Stimulated activated CD4-positive, alpha-beta T cell treated with anti-CD3 and anti-CD28 coated beads, Interleukin-15, amount 100 ng/mL, for 1 hour (primary cell): ENCODE measurements around the gene MCCC2.
"Not testable (repeated sequence)": the region's sequence is repeated elsewhere in the genome, so short reads cannot be mapped to it uniquely, and the experiment has no call there.

Experiments used
- DNase-seq, 2 donors: peaks; one replicate each; pipeline ENCODE4 v3.0.0-alpha.2; 2020; ENCODE audit warnings: low read depth in 1 of 2, low spot score in 1 of 2

MCCC2 gene

GRCh38 chr5:71658916-71659662, 71.9 kb downstream of the MCCC2 start:
- DNase-seq: no peak

DNA sequence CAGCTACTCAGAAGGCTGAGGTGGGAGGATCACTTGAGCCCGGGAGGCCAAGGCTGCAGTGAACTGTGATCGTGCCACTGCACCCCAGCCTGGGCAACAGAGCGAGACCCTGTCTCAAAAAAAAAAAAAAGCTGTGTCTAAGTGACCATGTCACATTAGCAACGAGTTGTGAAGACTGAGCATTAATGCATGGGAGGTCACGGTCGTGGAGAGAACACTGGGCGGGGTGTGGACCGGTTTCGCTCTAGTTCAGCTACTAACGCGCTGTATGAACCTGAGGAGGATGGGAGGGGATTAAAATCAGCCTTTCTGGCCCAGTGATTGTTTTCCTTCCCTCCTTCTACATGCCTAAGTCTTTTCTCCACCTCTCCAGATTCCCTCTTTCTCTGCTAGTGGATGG, 75.2 kb downstream of the MCCC2 start:
- no peak for DNase-seq

- DNase-seq: no peak
These were observed 76.2 kb downstream of the MCCC2 start for GRCh38 chr5:71663191-71663969.

DNA sequence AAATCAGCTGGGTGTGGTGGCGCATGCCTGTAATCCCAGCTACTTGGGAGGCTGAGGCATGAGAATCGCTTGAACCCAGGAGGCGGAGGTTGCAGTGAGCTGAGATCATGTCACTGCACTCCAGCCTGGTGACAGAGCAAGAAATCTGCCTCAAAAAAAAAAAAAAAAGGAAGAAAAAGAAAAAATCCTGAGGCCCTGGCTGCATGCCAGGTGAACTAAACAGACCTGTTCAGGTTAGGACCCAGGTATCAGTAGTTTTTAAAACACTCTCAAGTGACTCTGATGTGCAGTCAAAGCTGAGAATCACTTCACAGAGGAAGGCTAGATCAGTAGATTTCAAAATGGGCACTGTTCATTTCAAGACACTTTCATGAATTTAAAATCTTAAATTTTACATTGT, 77.5 kb downstream of the MCCC2 start:
- not testable (repeated sequence) for DNase-seq

DNA sequence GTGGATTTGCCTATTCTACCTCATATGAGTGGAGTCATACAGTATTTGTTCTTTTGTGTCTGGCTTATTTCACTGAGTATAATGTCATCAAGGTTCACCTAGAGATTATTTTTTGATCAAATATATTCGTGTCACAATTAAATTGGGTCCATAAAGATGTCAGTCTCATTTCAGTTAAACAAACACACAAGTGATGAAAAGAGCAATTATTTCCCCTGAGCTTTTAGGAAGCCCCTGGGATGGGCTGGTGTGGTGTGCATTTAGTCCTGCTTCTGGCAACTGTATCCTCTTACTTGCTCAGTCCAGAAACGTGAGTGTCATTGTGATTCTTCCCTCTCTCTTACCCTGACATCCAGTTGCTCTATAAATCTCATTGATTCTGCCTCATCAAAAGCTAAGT, 79.2 kb downstream of the MCCC2 start:
- no peak for DNase-seq

DNA sequence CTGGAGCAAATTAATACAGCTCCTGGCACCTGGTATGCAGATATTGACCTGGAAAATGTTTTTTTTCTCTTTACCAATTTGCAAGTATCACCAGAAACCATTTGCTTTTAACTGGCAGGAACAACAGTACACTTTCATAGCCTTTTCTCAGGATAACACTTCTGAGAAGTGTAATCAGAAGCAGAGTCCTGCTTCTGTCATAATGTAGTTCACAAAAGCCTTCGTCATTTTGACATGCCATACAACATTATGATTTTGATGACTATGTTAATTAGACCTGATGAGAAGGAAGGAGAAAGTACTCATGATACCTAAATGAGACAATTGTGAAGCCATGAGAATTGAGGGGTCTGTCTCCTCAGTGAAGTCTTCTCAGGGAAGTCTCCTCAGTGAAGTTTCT, 90.8 kb downstream of the MCCC2 start:
- DNase-seq: no peak

DNA sequence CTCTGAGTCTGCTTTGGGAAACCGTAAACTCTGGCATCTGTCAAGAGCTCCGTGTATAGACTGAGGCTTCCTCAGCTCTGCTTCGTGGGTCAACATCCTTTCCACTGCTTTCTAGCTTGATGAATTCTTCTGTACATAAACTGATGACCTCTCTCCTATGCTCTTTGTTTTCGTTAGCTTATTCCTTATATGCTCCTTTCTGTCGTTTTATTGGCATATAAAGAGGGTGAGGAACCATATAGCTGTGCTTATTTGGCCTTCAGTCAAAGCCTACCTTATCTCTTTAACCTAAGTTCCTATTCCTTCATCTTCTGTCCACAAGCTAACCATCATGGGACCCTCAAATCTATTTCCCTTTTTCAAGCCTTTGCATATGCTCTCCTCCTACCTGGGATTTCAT, 92.6 kb downstream of the MCCC2 start:
- no peak for DNase-seq

GRCh38 chr5:71680510-71680909, 93.4 kb downstream of the MCCC2 start:
- DNase-seq: no peak

DNA sequence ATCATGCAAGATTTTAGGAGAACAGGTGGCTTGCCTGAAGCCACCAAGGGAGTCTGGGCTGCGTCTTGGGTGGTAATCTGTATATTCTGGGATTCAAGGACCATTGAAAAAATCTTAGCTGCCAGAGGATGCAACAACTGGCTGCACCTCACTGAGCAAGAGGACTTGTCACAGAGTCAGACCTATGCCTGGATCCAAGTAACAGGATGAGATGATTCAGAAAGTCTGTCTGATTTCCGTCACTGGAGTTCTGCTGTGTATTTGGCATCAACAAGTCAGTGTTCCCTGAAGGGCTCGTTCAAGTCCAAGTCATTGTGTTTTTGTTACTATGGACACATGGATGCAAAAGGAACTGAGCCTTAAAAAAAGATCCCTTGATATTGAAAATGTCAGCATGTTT, 94.2 kb downstream of the MCCC2 start:
- DNase-seq: no peak

GRCh38 chr5:71684309-71684708, 97.2 kb downstream of the MCCC2 start:
- no peak for DNase-seq

- no peak for DNase-seq
These were observed 106.8 kb downstream of the MCCC2 start for GRCh38 chr5:71693828-71694427.

GRCh38 chr5:71695071-71695470, 107.9 kb downstream of the MCCC2 start:
- DNase-seq: no peak

- DNase-seq: no peak
These were observed 108.5 kb downstream of the MCCC2 start for GRCh38 chr5:71695595-71695994.

- DNase-seq: no peak
These were observed 110.8 kb downstream of the MCCC2 start for GRCh38 chr5:71697967-71698366.

DNA sequence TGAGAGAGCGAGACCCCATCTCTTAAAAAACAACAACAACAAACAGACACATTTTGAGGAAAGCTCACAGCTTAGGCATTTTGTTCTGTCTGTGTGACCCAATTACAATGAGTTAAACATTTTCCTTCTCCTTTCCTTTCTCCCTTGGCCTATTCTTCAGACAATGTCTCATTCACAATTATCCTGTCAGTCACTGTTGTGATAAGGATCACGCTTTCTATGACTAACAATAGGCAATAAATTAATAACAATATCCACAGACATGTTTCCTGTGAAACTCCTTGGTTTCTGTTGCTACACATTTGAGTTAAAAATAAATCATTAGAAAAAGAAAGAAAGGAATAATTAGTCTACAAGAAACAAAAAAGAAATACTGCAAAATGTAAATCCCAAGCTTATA, 112.1 kb downstream of the MCCC2 start:
- no peak for DNase-seq

DNA sequence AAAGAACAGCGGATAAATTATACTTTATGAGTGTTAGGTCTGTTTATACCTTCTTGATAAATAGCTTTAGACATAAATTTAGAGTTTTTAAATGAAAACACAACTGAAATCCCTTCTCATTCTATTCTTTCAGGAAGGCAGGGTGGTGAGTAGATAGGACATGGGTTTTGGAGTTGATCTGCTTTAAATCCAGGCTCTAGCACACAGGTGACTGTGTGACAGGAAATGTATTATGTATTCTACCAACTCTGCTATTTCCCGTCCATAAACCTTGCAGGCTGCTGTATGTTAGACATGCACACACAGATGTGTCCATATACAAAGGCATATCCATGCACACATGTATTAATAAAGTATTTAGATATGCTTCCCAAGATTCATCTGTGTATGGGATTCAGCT, 112.6 kb downstream of the MCCC2 start:
- DNase-seq: no peak

GRCh38 chr5:71700803-71701202, 113.7 kb downstream of the MCCC2 start:
- no peak for DNase-seq

GRCh38 chr5:71701407-71701806, 114.3 kb downstream of the MCCC2 start:
- no peak for DNase-seq

GRCh38 chr5:71703941-71704340, 116.8 kb downstream of the MCCC2 start:
- DNase-seq: no peak

DNA sequence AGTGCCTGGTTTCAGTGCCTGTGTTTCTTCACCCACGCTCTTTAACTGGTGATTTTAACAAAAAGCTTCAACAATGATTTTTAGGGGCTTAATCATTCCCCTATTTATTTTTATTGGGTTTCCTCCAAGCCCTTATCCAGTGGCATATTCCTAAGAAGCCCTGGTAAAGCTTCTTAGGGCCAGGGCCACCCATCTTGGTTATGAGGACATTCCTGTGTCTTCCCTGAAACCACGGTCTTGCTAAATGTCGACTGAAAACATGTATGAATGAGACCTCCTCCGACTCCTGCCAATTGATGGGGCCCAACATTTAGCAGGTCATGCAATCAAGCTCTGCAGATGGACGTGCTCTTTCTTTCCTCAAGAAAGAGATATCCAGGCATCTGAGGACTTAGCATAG, 118.3 kb downstream of the MCCC2 start:
- no peak for DNase-seq

GRCh38 chr5:71706906-71707305, 119.8 kb downstream of the MCCC2 start:
- no peak for DNase-seq
